Measurements from ENCODE around the gene CLIC5.

DNA sequence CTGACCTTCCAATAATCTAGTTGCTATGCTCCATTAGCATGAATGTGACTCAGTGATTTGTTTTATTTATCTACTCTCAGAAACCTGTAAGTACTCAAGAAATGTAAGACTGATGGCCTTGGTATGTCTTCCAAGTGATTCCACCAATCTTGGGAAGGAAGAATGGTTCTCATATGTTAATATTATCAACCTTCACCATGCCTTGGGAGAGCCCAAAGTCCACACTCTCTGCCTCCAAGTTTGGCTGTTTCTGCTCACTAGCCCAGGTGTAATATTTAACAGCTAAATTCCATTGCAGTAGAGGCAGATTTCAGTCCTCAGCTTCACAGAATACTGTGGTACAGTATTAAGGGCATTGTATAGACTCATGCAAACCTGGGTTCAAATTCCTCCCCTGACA lies 51.8 kb downstream of the CLIC5 start:
- TF ChIP-seq, protein P1, sequence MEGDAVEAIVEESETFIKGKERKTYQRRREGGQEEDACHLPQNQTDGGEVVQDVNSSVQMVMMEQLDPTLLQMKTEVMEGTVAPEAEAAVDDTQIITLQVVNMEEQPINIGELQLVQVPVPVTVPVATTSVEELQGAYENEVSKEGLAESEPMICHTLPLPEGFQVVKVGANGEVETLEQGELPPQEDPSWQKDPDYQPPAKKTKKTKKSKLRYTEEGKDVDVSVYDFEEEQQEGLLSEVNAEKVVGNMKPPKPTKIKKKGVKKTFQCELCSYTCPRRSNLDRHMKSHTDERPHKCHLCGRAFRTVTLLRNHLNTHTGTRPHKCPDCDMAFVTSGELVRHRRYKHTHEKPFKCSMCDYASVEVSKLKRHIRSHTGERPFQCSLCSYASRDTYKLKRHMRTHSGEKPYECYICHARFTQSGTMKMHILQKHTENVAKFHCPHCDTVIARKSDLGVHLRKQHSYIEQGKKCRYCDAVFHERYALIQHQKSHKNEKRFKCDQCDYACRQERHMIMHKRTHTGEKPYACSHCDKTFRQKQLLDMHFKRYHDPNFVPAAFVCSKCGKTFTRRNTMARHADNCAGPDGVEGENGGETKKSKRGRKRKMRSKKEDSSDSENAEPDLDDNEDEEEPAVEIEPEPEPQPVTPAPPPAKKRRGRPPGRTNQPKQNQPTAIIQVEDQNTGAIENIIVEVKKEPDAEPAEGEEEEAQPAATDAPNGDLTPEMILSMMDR (IDR thresholded peaks at IDR 0.05; ENCODE audit: poor library complexity, severe bottlenecking) = no peak
- TF ChIP-seq EP300 (conservative IDR thresholded peaks at IDR 0.05; ENCODE audit: poor library complexity, severe bottlenecking) = no peak
